ENCODE results near the gene MATK.

The MATK gene

GRCh38 chr19:3785938-3786824, at the start of gene MATK:
Gene MATK, minus strand, starts transcription at chr19:3786381. Its CDS starts 1,246 bp downstream, at chr19:3785135.
- Mint-ChIP-seq H3K36me3 (peaks cover 18 to 20% of the 10 kb centered on the region in 2 donors), H3K9me3 (peaks cover 16 to 18% of the 10 kb centered on the region in 2 donors), H3K27me3 (peaks cover 5 to 6% of the 10 kb centered on the region in 2 donors), H3K4me3 (peak within 1 kb of the TSS; percentile 71 to 80), H3K4me1 (peaks cover 8 to 13% of the 10 kb centered on the region in 2 donors), H3K27ac (peak within 1 kb of the TSS; percentile 14)
- ATAC-seq (replicated peaks), result peak; percentile 63 to 64
- no peak for DNase-seq

- H3K4me3 Mint-ChIP-seq, result no peak overlapping the region
- no peaks in the 10 kb centered on the region for H3K36me3 Mint-ChIP-seq
- H3K4me1 Mint-ChIP-seq, result no peaks in the 10 kb centered on the region
- ATAC-seq (replicated peaks), result no peak
- no peak overlapping the region for H3K27ac Mint-ChIP-seq
- no peaks in the 10 kb centered on the region for H3K9me3 Mint-ChIP-seq
- H3K27me3 Mint-ChIP-seq, result peaks cover 5 to 11% of the 10 kb centered on the region in 2 donors
- no peak for DNase-seq
Measured at GRCh38 chr19:3835055-3835435, 48.9 kb upstream of the MATK start.

- ATAC-seq (replicated peaks) (no peak), DNase-seq (no peak)
- Mint-ChIP-seq H3K4me1 (no peaks in the 10 kb centered on the region), H3K27ac (no peak overlapping the region), H3K27me3 (peaks cover 5 to 11% of the 10 kb centered on the region in 2 donors), H3K9me3 (no peaks in the 10 kb centered on the region), H3K4me3 (no peak overlapping the region), H3K36me3 (no peaks in the 10 kb centered on the region)
Measured at GRCh38 chr19:3834349-3835054, 48.3 kb upstream of the MATK start.

GRCh38 chr19:3833578-3834348, 47.6 kb upstream of the MATK start:
- DNase-seq (no peak), ATAC-seq (replicated peaks) (no peak)
- Mint-ChIP-seq H3K27me3 (peaks cover 8 to 11% of the 10 kb centered on the region in 2 donors), H3K4me3 (no peak overlapping the region), H3K36me3 (no peaks in the 10 kb centered on the region), H3K4me1 (no peaks in the 10 kb centered on the region), H3K9me3 (no peaks in the 10 kb centered on the region), H3K27ac (no peak overlapping the region)

- Mint-ChIP-seq H3K9me3 (no peaks in the 10 kb centered on the region), H3K27ac (no peak overlapping the region), H3K36me3 (no peaks in the 10 kb centered on the region), H3K4me3 (no peak overlapping the region), H3K27me3 (peaks cover 4 to 11% of the 10 kb centered on the region in 2 donors), H3K4me1 (no peaks in the 10 kb centered on the region)
- DNase-seq (no peak), ATAC-seq (replicated peaks) (no peak)
Measured at GRCh38 chr19:3832001-3832400, 45.8 kb upstream of the MATK start.

- no peaks in the 10 kb centered on the region for H3K4me1 Mint-ChIP-seq
- H3K9me3 Mint-ChIP-seq, result no peaks in the 10 kb centered on the region
- no peak overlapping the region for H3K27ac Mint-ChIP-seq
- no peak overlapping the region for H3K4me3 Mint-ChIP-seq
- H3K36me3 Mint-ChIP-seq, result no peaks in the 10 kb centered on the region
- H3K27me3 Mint-ChIP-seq, result peaks cover 4 to 11% of the 10 kb centered on the region in 2 donors
- ATAC-seq (replicated peaks), result no peak
- no peak for DNase-seq
Measured at GRCh38 chr19:3831601-3832000, 45.4 kb upstream of the MATK start.

- Mint-ChIP-seq H3K27me3 (peaks cover 4 to 11% of the 10 kb centered on the region in 2 donors), H3K4me3 (no peak overlapping the region), H3K4me1 (no peaks in the 10 kb centered on the region), H3K27ac (no peak overlapping the region), H3K9me3 (no peaks in the 10 kb centered on the region), H3K36me3 (no peaks in the 10 kb centered on the region)
- DNase-seq, result no peak
- ATAC-seq (replicated peaks), result no peak
Measured at GRCh38 chr19:3830621-3831589, 44.7 kb upstream of the MATK start.

GRCh38 chr19:3827306-3827705, 41.1 kb upstream of the MATK start:
- ATAC-seq (replicated peaks) (no peak), DNase-seq (no peak)
- Mint-ChIP-seq H3K4me1 (peaks cover 0 to 5% of the 10 kb centered on the region in 2 donors), H3K9me3 (no peaks in the 10 kb centered on the region), H3K4me3 (no peak overlapping the region), H3K27me3 (peaks cover 4 to 6% of the 10 kb centered on the region in 2 donors), H3K27ac (no peak overlapping the region), H3K36me3 (no peaks in the 10 kb centered on the region)

- Mint-ChIP-seq H3K27ac (no peak overlapping the region), H3K36me3 (no peaks in the 10 kb centered on the region), H3K4me1 (peaks cover 11 to 13% of the 10 kb centered on the region in 2 donors), H3K4me3 (no peak overlapping the region), H3K27me3 (peaks cover 4 to 6% of the 10 kb centered on the region in 2 donors), H3K9me3 (no peaks in the 10 kb centered on the region)
- ATAC-seq (replicated peaks) (no peak), DNase-seq (no peak)
Measured at GRCh38 chr19:3826163-3826562, 40.0 kb upstream of the MATK start.

GRCh38 chr19:3825286-3825956, 39.2 kb upstream of the MATK start:
- Mint-ChIP-seq H3K4me3 (no peak overlapping the region), H3K27me3 (peaks cover 4 to 6% of the 10 kb centered on the region in 2 donors), H3K4me1 (peaks cover 14 to 15% of the 10 kb centered on the region in 2 donors), H3K36me3 (no peaks in the 10 kb centered on the region), H3K27ac (no peak overlapping the region), H3K9me3 (no peaks in the 10 kb centered on the region)
- DNase-seq (no peak), ATAC-seq (replicated peaks) (no peak)

- no peak overlapping the region for H3K4me3 Mint-ChIP-seq
- no peak overlapping the region for H3K27ac Mint-ChIP-seq
- ATAC-seq (replicated peaks), result no peak
- H3K9me3 Mint-ChIP-seq, result no peaks in the 10 kb centered on the region
- peaks cover 18 to 36% of the 10 kb centered on the region in 2 donors for H3K4me1 Mint-ChIP-seq
- no peak for DNase-seq
- H3K27me3 Mint-ChIP-seq, result peaks cover 0 to 6% of the 10 kb centered on the region in 2 donors
- H3K36me3 Mint-ChIP-seq, result no peaks in the 10 kb centered on the region
Measured at GRCh38 chr19:3823350-3823713, 37.2 kb upstream of the MATK start.

GRCh38 chr19:3822683-3823349, 36.6 kb upstream of the MATK start:
- DNase-seq, result no peak
- no peaks in the 10 kb centered on the region for H3K9me3 Mint-ChIP-seq
- no peaks in the 10 kb centered on the region for H3K36me3 Mint-ChIP-seq
- ATAC-seq (replicated peaks), result no peak
- H3K27ac Mint-ChIP-seq, result no peak overlapping the region
- H3K4me1 Mint-ChIP-seq, result peaks cover 23 to 41% of the 10 kb centered on the region in 2 donors
- peaks cover 0 to 6% of the 10 kb centered on the region in 2 donors for H3K27me3 Mint-ChIP-seq
- H3K4me3 Mint-ChIP-seq, result no peak overlapping the region

Data from stimulated activated naive B cell treated with anti-CD40 and anti-IgM and Interleukin-4, amounts not matched to agents 10 μg/mL and 1 μg/mL and 100 μg/mL, for 72 hours (primary cell).